Right lobe of liver (tissue), 4 donors: ENCODE measurements around the gene PPM1L.

Source experiments
- CTCF ChIP-seq, 4 donors: fragments of 200-600 bp in 3 of 4; fragments of 450-650 bp in 1 of 4; IDR thresholded peaks; one replicate each; pipeline versions ENCODE4 v1.5.1 to v1.8.0; 2016 to 2022; ENCODE audit warnings: antibody characterized with exemption in 4 of 4, mild to moderate bottlenecking in 2 of 4
- POLR2A ChIP-seq: fragments of 450-650 bp; IDR thresholded peaks from one replicate; pipeline ENCODE4 v1.6.1; 2017; ENCODE audit warnings: antibody characterized with exemption, mild to moderate bottlenecking
- donor health status: DM: no; HTN: no; CAD: no.
- donor health status: DM: no; HTN: no; CAD: no.
- donor health status: DM: no; HTN: yes; CAD: no.

- TF ChIP-seq CTCF (IDR thresholded peaks at IDR 0.05) (no peak), POLR2A (no peak)
These were observed 50.1 kb downstream of the PPM1L start for GRCh38 chr3:160806094-160806493.
